Measurements from ENCODE around the gene BCAT1. TPM values are rescaled to one million over a fixed set of nuclear protein-coding genes. Genes with fewer than 3 reads are reported as not detected.

BCAT1 gene
- total and polyA plus RNA-seq, 2 experiments from 2014 or later = 46.4 to 72.8 TPM

GRCh38 chr12:24823808-24824515 lies 124.9 kb downstream of the BCAT1 start:
- H3K27me3 ChIP-seq = no peaks in the 10 kb centered on the region
- no peak overlapping the region for H2AFZ ChIP-seq
- TF ChIP-seq EZH2phosphoT487 (IDR thresholded peaks at IDR 0.05; ENCODE audit: low read depth, severe bottlenecking, unreplicated experiment) = no peak
- TF ChIP-seq CTCF (IDR thresholded peaks at IDR 0.05; ENCODE audit: poor library complexity) = no peak
- TF ChIP-seq EZH2 (IDR thresholded peaks at IDR 0.05; ENCODE audit: borderline replicate concordance) = no peak
- no peaks in the 10 kb centered on the region for H4K20me1 ChIP-seq (ENCODE audit: insufficient read depth, poor library complexity, severe bottlenecking)
- H3K4me2 ChIP-seq = no peak overlapping the region
- H3K36me3 ChIP-seq (replicated peaks; ENCODE audit: insufficient read depth, low read depth) = no peaks in the 10 kb centered on the region
- no peaks in the 10 kb centered on the region for H3K9me3 ChIP-seq (ENCODE audit: low read depth)
- no peaks in the 10 kb centered on the region for H3K79me2 ChIP-seq
- no peaks in the 10 kb centered on the region for H3K4me1 ChIP-seq (ENCODE audit: insufficient read depth)
- 76% methylated on average over 5 of the region's 5 CpGs for whole genome bisulfite sequencing (ENCODE audit: low lambda C conversion rate, missing lambda C conversion rate)
- no peaks in the 10 kb centered on the region for H3K9me2 ChIP-seq (replicated peaks; ENCODE audit: insufficient read depth)
- DNase-seq (ENCODE audit: low spot score) = no peak
- H3K27ac ChIP-seq = no peak overlapping the region
- no peak overlapping the region for H3K4me3 ChIP-seq

GRCh38 chr12:24822121-24822899 lies 126.6 kb downstream of the BCAT1 start:
- H3K27ac ChIP-seq = no peak overlapping the region
- WGBS (ENCODE audit: low lambda C conversion rate, missing lambda C conversion rate) = 70% methylated on average over 5 of the region's 5 CpGs

GRCh38 chr12:24821691-24822090 lies 127.2 kb downstream of the BCAT1 start:
- H3K4me1 ChIP-seq (ENCODE audit: insufficient read depth) = no peaks in the 10 kb centered on the region
- no peaks in the 10 kb centered on the region for H3K27me3 ChIP-seq
- H3K27ac ChIP-seq = no peak overlapping the region
- H3K9me2 ChIP-seq (replicated peaks; ENCODE audit: insufficient read depth) = no peaks in the 10 kb centered on the region
- no peaks in the 10 kb centered on the region for H4K20me1 ChIP-seq (ENCODE audit: insufficient read depth, poor library complexity, severe bottlenecking)
- H3K4me3 ChIP-seq = no peak overlapping the region
- H3K79me2 ChIP-seq = no peaks in the 10 kb centered on the region
- DNase-seq (ENCODE audit: low spot score) = peak; percentile 17
- H3K36me3 ChIP-seq (replicated peaks; ENCODE audit: insufficient read depth, low read depth) = no peaks in the 10 kb centered on the region
- no peak overlapping the region for H3K4me2 ChIP-seq
- 56% methylated on average over 3 of the region's 3 CpGs for WGBS (ENCODE audit: low lambda C conversion rate, missing lambda C conversion rate)
- H3K9me3 ChIP-seq (ENCODE audit: low read depth) = no peaks in the 10 kb centered on the region
- no peak overlapping the region for H2AFZ ChIP-seq
- no peak for TF ChIP-seq EZH2phosphoT487 (IDR thresholded peaks at IDR 0.05; ENCODE audit: low read depth, severe bottlenecking, unreplicated experiment)
- no peak for TF ChIP-seq CTCF (IDR thresholded peaks at IDR 0.05; ENCODE audit: poor library complexity)
- no peak for TF ChIP-seq EZH2 (IDR thresholded peaks at IDR 0.05; ENCODE audit: borderline replicate concordance)

More at GRCh38 chr12:24822121-24822899, 126.6 kb downstream of the BCAT1 start:
- H3K9me3 ChIP-seq (ENCODE audit: low read depth) = no peaks in the 10 kb centered on the region
- no peak overlapping the region for H3K4me2 ChIP-seq
- H3K36me3 ChIP-seq (replicated peaks; ENCODE audit: insufficient read depth, low read depth) = no peaks in the 10 kb centered on the region
- no peaks in the 10 kb centered on the region for H4K20me1 ChIP-seq (ENCODE audit: insufficient read depth, poor library complexity, severe bottlenecking)
- no peak for DNase-seq (ENCODE audit: low spot score)
- TF ChIP-seq EZH2 (IDR thresholded peaks at IDR 0.05; ENCODE audit: borderline replicate concordance) = no peak
- TF ChIP-seq EZH2phosphoT487 (IDR thresholded peaks at IDR 0.05; ENCODE audit: low read depth, severe bottlenecking, unreplicated experiment) = no peak
- no peak for TF ChIP-seq CTCF (IDR thresholded peaks at IDR 0.05; ENCODE audit: poor library complexity)
- no peak overlapping the region for H2AFZ ChIP-seq
- no peaks in the 10 kb centered on the region for H3K4me1 ChIP-seq (ENCODE audit: insufficient read depth)
- H3K27me3 ChIP-seq = no peaks in the 10 kb centered on the region
- no peaks in the 10 kb centered on the region for H3K79me2 ChIP-seq
- no peaks in the 10 kb centered on the region for H3K9me2 ChIP-seq (replicated peaks; ENCODE audit: insufficient read depth)
- no peak overlapping the region for H3K4me3 ChIP-seq

Data from hepatocyte (in vitro differentiated cells).